Common myeloid progenitor, CD34-positive (primary cell): Measurements from ENCODE around the gene TMEM267.
"Not testable (repeated sequence)": the region's sequence is repeated elsewhere in the genome, so short reads cannot be mapped to it uniquely, and the experiment has no call there.

ENCODE experiments used
- CTCF ChIA-PET: fragments of 350-600 bp; sonication (Branson Sonifier 250); formaldehyde crosslinking; loops from one replicate; lab custom pipeline; 2021; ENCODE audit warnings: antibody characterized with exemption; lab: Charles Lee
- POLR2A ChIA-PET: fragments of 350-600 bp; sonication (Branson Sonifier 250); formaldehyde crosslinking; loops from one replicate; lab custom pipeline; 2021; ENCODE audit warnings: antibody characterized with exemption; lab: Charles Lee
- DNase-seq, 3 donors: peaks; one replicate each; pipeline versions ENCODE4 v3.0.0 to v3.0.0-alpha.2; 2013
- H3K27ac ChIP-seq, 2 experiments: 1 replicate in 1 of 2; 2 replicates in 1 of 2; pipeline ENCODE4 v1.7.0; 2013; ENCODE audit warnings: inconsistent platforms in 2 of 2, low read length in 2 of 2, mild to moderate bottlenecking in 2 of 2, low read depth in 1 of 2, moderate library complexity in 1 of 2; ENCODE audit not compliant: severe bottlenecking in 2 of 2, insufficient read depth in 1 of 2, poor library complexity in 1 of 2
- H3K27me3 ChIP-seq, 5 experiments: replicated peaks in 2 of 5; 1 replicate in 3 of 5; 2 replicates in 2 of 5; pipeline versions ENCODE4 v1.6.1 to v1.7.0; 2013; ENCODE audit warnings: low read length in 4 of 5, mild to moderate bottlenecking in 2 of 5, moderate library complexity in 2 of 5, inconsistent platforms in 1 of 5; ENCODE audit not compliant: insufficient read depth in 5 of 5, control insufficient read depth in 4 of 5
- H3K36me3 ChIP-seq, 4 experiments: 1 replicate in 2 of 4; 2 replicates in 2 of 4; pipeline versions ENCODE4 v1.6.1 to v1.7.0; 2013; ENCODE audit warnings: low read length in 3 of 4, control low read depth in 1 of 4, mild to moderate bottlenecking in 1 of 4; ENCODE audit not compliant: control insufficient read depth in 4 of 4, insufficient read depth in 4 of 4
- H3K4me1 ChIP-seq, 4 experiments: 1 replicate in 3 of 4; 2 replicates in 1 of 4; pipeline versions ENCODE4 v1.6.1 to v1.7.1; 2013; ENCODE audit warnings: low read length in 3 of 4, mild to moderate bottlenecking in 3 of 4, control low read depth in 1 of 4, inconsistent platforms in 1 of 4, moderate library complexity in 1 of 4; ENCODE audit not compliant: control insufficient read depth in 4 of 4, insufficient read depth in 4 of 4; ENCODE audit errors: control extremely low read depth in 1 of 4
- H3K4me3 ChIP-seq, 7 experiments: 1 replicate in 4 of 7; 2 replicates in 3 of 7; pipeline versions ENCODE4 v1.5.1 to v1.7.0; 2013; ENCODE audit warnings: mild to moderate bottlenecking in 7 of 7, low read length in 6 of 7, moderate library complexity in 6 of 7, inconsistent platforms in 2 of 7, low read depth in 2 of 7, control low read depth in 1 of 7; ENCODE audit not compliant: insufficient read depth in 4 of 7, control insufficient read depth in 1 of 7; ENCODE audit errors: extremely low read depth in 1 of 7
- H3K9me3 ChIP-seq, 5 experiments: 1 replicate in 4 of 5; 2 replicates in 1 of 5; pipeline versions ENCODE4 v1.6.1 to v1.7.1; 2013; ENCODE audit warnings: low read length in 4 of 5, mild to moderate bottlenecking in 2 of 5, inconsistent platforms in 1 of 5, low read depth in 1 of 5, moderate library complexity in 1 of 5; ENCODE audit not compliant: control insufficient read depth in 4 of 5, insufficient read depth in 2 of 5; ENCODE audit errors: control extremely low read depth in 1 of 5
- WGBS: methylation state at CpG from one replicate; pipeline ENCODE4 v1.1.5; 2013; ENCODE audit not compliant: insufficient coverage; 5-methylcytosine and 5-hydroxymethylcytosine counted together

The TMEM267 gene

GRCh38 chr5:43461066-43461465, 22.6 kb downstream of the TMEM267 start:
- peaks cover 0 to 19% (median 1%) of the 10 kb centered on the region in 4 experiments for H3K36me3 ChIP-seq
- H3K27me3 ChIP-seq = no peaks in the 10 kb centered on the region
- H3K4me1 ChIP-seq = no peaks in the 10 kb centered on the region
- no peak overlapping the region for H3K27ac ChIP-seq
- no peak overlapping the region for H3K4me3 ChIP-seq
- POLR2A ChIA-PET = no interaction called here
- CTCF ChIA-PET = no interaction called here
- WGBS = 100% methylated on average over 1 of the region's 1 CpG
- no peak for DNase-seq
- peaks cover 2 to 38% (median 6%) of the 10 kb centered on the region in 5 experiments for H3K9me3 ChIP-seq

DNA sequence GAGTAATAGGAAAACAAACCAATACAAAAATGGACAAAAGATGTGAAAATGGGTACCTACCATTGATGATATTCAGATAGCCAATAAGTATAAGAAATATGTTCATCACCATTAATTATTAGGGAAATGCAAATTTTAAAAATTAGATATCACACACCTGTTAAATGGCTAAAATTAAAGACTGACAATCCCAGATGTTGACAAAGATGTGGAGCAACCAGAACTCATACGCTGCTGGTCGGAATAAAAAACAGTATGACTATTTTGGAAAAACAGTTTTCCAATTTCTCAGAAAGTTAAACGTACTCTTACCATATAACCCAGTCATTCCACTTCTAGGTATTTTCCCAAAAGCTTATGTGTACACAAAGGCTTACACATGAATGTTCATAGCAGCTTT, 27.1 kb downstream of the TMEM267 start:
- POLR2A ChIA-PET = no interaction called here
- CTCF ChIA-PET = interaction anchor here (2.1 kb wide), 1 partner anchor 13 kb away, joined by 6 read pairs; no protein-coding TSS in a partner anchor
- no peaks in the 10 kb centered on the region for H3K4me1 ChIP-seq
- no peak for DNase-seq
- H3K9me3 ChIP-seq = peaks cover 2 to 35% (median 9%) of the 10 kb centered on the region in 5 experiments
- no peak overlapping the region for H3K27ac ChIP-seq
- H3K36me3 ChIP-seq = peaks cover 0 to 26% (median 3%) of the 10 kb centered on the region in 4 experiments
- WGBS = 94% methylated on average over 3 of the region's 3 CpGs
- no peaks in the 10 kb centered on the region for H3K27me3 ChIP-seq
- no peak overlapping the region for H3K4me3 ChIP-seq

- not testable (repeated sequence) for H3K4me1 ChIP-seq
Observed at GRCh38 chr5:43441575-43441974, 42.1 kb downstream of the TMEM267 start.

GRCh38 chr5:43437062-43437660, 46.5 kb downstream of the TMEM267 start:
- ChIA-PET CTCF (interaction anchor here (1.2 kb wide), 1 partner anchor 12 kb away, joined by 3 read pairs; no protein-coding TSS in a partner anchor), POLR2A (interaction anchor here (0.5 kb wide), 1 partner anchor 14 kb away, joined by 4 read pairs; no protein-coding TSS in a partner anchor)
- Histone ChIP-seq H3K9me3 (peaks cover 0 to 2% (median 0%) of the 10 kb centered on the region in 5 experiments), H3K36me3 (no peaks in the 10 kb centered on the region), H3K27me3 (no peaks in the 10 kb centered on the region), H3K27ac (no peak overlapping the region), H3K4me3 (no peak overlapping the region), H3K4me1 (peaks cover 0 to 12% (median 0%) of the 10 kb centered on the region in 4 experiments)
- 100% methylated on average over 2 of the region's 3 CpGs for WGBS
- no peak for DNase-seq

More at GRCh38 chr5:43441575-43441974, 42.1 kb downstream of the TMEM267 start:
- peaks cover 0 to 12% (median 2%) of the 10 kb centered on the region in 5 experiments for H3K9me3 ChIP-seq
- POLR2A ChIA-PET, H3K27ac ChIP-seq, CTCF ChIA-PET, H3K4me3 ChIP-seq, H3K27me3 ChIP-seq, DNase-seq: not testable (repeated sequence)
- H3K36me3 ChIP-seq = peaks cover 0 to 21% (median 6%) of the 10 kb centered on the region in 4 experiments

DNA sequence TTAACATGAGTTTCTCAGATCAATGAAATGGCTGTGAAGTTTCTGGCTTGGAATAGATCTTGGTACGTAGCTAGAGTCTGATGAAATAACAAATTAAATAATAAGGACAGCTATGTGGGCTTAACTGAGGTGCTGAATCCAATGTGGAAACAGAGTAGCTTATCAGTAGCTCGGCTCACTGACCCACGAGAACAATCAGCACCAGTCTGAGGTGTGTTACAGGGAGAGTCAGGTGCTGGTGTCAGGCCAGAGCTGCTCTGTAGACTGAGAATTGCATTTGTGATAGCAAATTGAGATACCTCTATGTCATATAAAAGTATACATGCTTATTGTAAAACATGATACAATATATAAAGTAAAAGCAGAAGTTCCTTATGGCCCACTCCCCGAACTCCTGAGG, 50.3 kb downstream of the TMEM267 start:
- no peak overlapping the region for H3K4me3 ChIP-seq
- WGBS = 96% methylated on average over 3 of the region's 4 CpGs

GRCh38 chr5:43432486-43433375, 50.9 kb downstream of the TMEM267 start:
- POLR2A ChIA-PET = no interaction called here
- WGBS = 100% methylated on average over 2 of the region's 3 CpGs

More for the DNA sequence above, 50.3 kb downstream of the TMEM267 start:
- ChIA-PET POLR2A (no interaction called here), CTCF (no interaction called here)
- no peak for DNase-seq
- H3K36me3 ChIP-seq = no peaks in the 10 kb centered on the region
- H3K27ac ChIP-seq = no peak overlapping the region
- peaks cover 0 to 2% (median 0%) of the 10 kb centered on the region in 5 experiments for H3K9me3 ChIP-seq
- peaks cover 0 to 9% (median 0%) of the 10 kb centered on the region in 4 experiments for H3K4me1 ChIP-seq
- no peaks in the 10 kb centered on the region for H3K27me3 ChIP-seq

More at GRCh38 chr5:43432486-43433375, 50.9 kb downstream of the TMEM267 start:
- Histone ChIP-seq H3K4me3 (no peak overlapping the region), H3K36me3 (no peaks in the 10 kb centered on the region), H3K27ac (no peak overlapping the region), H3K27me3 (no peaks in the 10 kb centered on the region), H3K4me1 (peaks cover 0 to 9% (median 0%) of the 10 kb centered on the region in 4 experiments), H3K9me3 (no peaks in the 10 kb centered on the region)
- no peak for DNase-seq
- CTCF ChIA-PET = no interaction called here
